ENCODE data around the gene CFAP69. TPM values are rescaled to one million over a fixed set of nuclear protein-coding genes. Genes with fewer than 3 reads are reported as not detected.

The CFAP69 gene
- total and polyA plus RNA-seq, 5 donors from 2014 or later: not detected

- Histone ChIP-seq H3K36me3 (ENCODE audit: control insufficient read depth, insufficient read depth, low read length) (no peaks in the 10 kb centered on the region), H3K27ac (ENCODE audit: insufficient read depth, low read length, poor library complexity, severe bottlenecking) (no peak within 1 kb of the TSS), H3K9me3 (ENCODE audit: control insufficient read depth in 2 of 2, low read length in 2 of 2) (no peaks in the 10 kb centered on the region), H3K4me1 (ENCODE audit: control insufficient read depth, insufficient read depth, low read length, poor library complexity, severe bottlenecking) (no peaks in the 10 kb centered on the region), H3K4me3 (ENCODE audit: low read depth, low read length) (no peak within 1 kb of the TSS), H3K27me3 (ENCODE audit: control insufficient read depth, insufficient read depth, low read length) (peaks cover 18% of the 10 kb centered on the region)
- Mint-ChIP-seq H3K4me1 (no peaks in the 10 kb centered on the region), H3K9me3 (no peaks in the 10 kb centered on the region), H3K36me3 (no peaks in the 10 kb centered on the region), H3K4me3 (peak within 1 kb of the TSS in 1 of 4 donors; percentile 31), H3K27me3 (peaks cover 14% of the 10 kb centered on the region), H3K27ac (no peak within 1 kb of the TSS)
- peak in 1 of 2 donors; percentile 37 for ATAC-seq (ENCODE audit: low read depth in 2 of 2)
- peak in 1 of 3 donors; percentile 8 for DNase-seq
Observed at GRCh38 chr7:90211391-90212148, 33.4 kb upstream of the CFAP69 start, which contains the start of gene STEAP2. Gene STEAP2 (plus strand): TSS chr7:90211740. CDS start chr7:90225083, 13,343 bp downstream.

GRCh38 chr7:90212149-90212495, 32.9 kb upstream of the CFAP69 start:
- Mint-ChIP-seq H3K27me3 (peaks cover 14% of the 10 kb centered on the region), H3K27ac (no peak overlapping the region), H3K4me3 (no peak overlapping the region), H3K4me1 (no peaks in the 10 kb centered on the region), H3K9me3 (no peaks in the 10 kb centered on the region), H3K36me3 (no peaks in the 10 kb centered on the region)
- no peak overlapping the region for H3K4me3 ChIP-seq (ENCODE audit: low read depth, low read length)
- H3K9me3 ChIP-seq (ENCODE audit: control insufficient read depth in 2 of 2, low read length in 2 of 2): no peaks in the 10 kb centered on the region
- no peaks in the 10 kb centered on the region for H3K36me3 ChIP-seq (ENCODE audit: control insufficient read depth, insufficient read depth, low read length)
- DNase-seq: no peak
- H3K27ac ChIP-seq (ENCODE audit: insufficient read depth, low read length, poor library complexity, severe bottlenecking): no peak overlapping the region
- H3K27me3 ChIP-seq (ENCODE audit: control insufficient read depth, insufficient read depth, low read length): peaks cover 18% of the 10 kb centered on the region
- H3K4me1 ChIP-seq (ENCODE audit: control insufficient read depth, insufficient read depth, low read length, poor library complexity, severe bottlenecking): no peaks in the 10 kb centered on the region
- no peak for ATAC-seq (ENCODE audit: low read depth in 2 of 2)

GRCh38 chr7:90213521-90213920, 31.5 kb upstream of the CFAP69 start:
- no peaks in the 10 kb centered on the region for H3K4me1 Mint-ChIP-seq
- DNase-seq (no peak), ATAC-seq (ENCODE audit: low read depth in 2 of 2) (no peak)
- no peaks in the 10 kb centered on the region for H3K4me1 ChIP-seq (ENCODE audit: control insufficient read depth, insufficient read depth, low read length, poor library complexity, severe bottlenecking)
- peaks cover 18% of the 10 kb centered on the region for H3K27me3 ChIP-seq (ENCODE audit: control insufficient read depth, insufficient read depth, low read length)
- H3K4me3 ChIP-seq (ENCODE audit: low read depth, low read length): no peak overlapping the region
- no peak overlapping the region for H3K4me3 Mint-ChIP-seq
- H3K9me3 ChIP-seq (ENCODE audit: control insufficient read depth in 2 of 2, low read length in 2 of 2): no peaks in the 10 kb centered on the region
- no peaks in the 10 kb centered on the region for H3K36me3 Mint-ChIP-seq
- H3K27me3 Mint-ChIP-seq: peaks cover 14% of the 10 kb centered on the region
- H3K27ac Mint-ChIP-seq: no peak overlapping the region
- H3K27ac ChIP-seq (ENCODE audit: insufficient read depth, low read length, poor library complexity, severe bottlenecking): no peak overlapping the region
- H3K36me3 ChIP-seq (ENCODE audit: control insufficient read depth, insufficient read depth, low read length): no peaks in the 10 kb centered on the region
- H3K9me3 Mint-ChIP-seq: no peaks in the 10 kb centered on the region

GRCh38 chr7:90216080-90216674, 28.8 kb upstream of the CFAP69 start:
- Histone ChIP-seq H3K4me3 (ENCODE audit: low read depth, low read length) (no peak overlapping the region), H3K36me3 (ENCODE audit: control insufficient read depth, insufficient read depth, low read length) (no peaks in the 10 kb centered on the region), H3K27me3 (ENCODE audit: control insufficient read depth, insufficient read depth, low read length) (peaks cover 18% of the 10 kb centered on the region), H3K27ac (ENCODE audit: insufficient read depth, low read length, poor library complexity, severe bottlenecking) (no peak overlapping the region), H3K4me1 (ENCODE audit: control insufficient read depth, insufficient read depth, low read length, poor library complexity, severe bottlenecking) (no peaks in the 10 kb centered on the region), H3K9me3 (ENCODE audit: control insufficient read depth in 2 of 2, low read length in 2 of 2) (no peaks in the 10 kb centered on the region)
- ATAC-seq (ENCODE audit: low read depth in 2 of 2) (no peak), DNase-seq (no peak)
- Mint-ChIP-seq H3K9me3 (no peaks in the 10 kb centered on the region), H3K4me1 (no peaks in the 10 kb centered on the region), H3K4me3 (no peak overlapping the region), H3K36me3 (no peaks in the 10 kb centered on the region), H3K27me3 (peaks cover 5% of the 10 kb centered on the region), H3K27ac (no peak overlapping the region)

GRCh38 chr7:90216771-90217170, 28.2 kb upstream of the CFAP69 start:
- H3K4me3 Mint-ChIP-seq: no peak overlapping the region
- H3K27me3 ChIP-seq (ENCODE audit: control insufficient read depth, insufficient read depth, low read length): peaks cover 18% of the 10 kb centered on the region

GRCh38 chr7:90222390-90222789, 22.6 kb upstream of the CFAP69 start:
- no peaks in the 10 kb centered on the region for H3K27me3 ChIP-seq (ENCODE audit: control insufficient read depth, insufficient read depth, low read length)
- no peak for DNase-seq
- no peak for ATAC-seq (ENCODE audit: low read depth in 2 of 2)
- Mint-ChIP-seq H3K4me3 (no peak overlapping the region), H3K27me3 (peaks cover 10% of the 10 kb centered on the region), H3K36me3 (no peaks in the 10 kb centered on the region), H3K27ac (no peak overlapping the region), H3K4me1 (no peaks in the 10 kb centered on the region), H3K9me3 (no peaks in the 10 kb centered on the region)
- H3K4me1 ChIP-seq (ENCODE audit: control insufficient read depth, insufficient read depth, low read length, poor library complexity, severe bottlenecking): no peaks in the 10 kb centered on the region
- H3K36me3 ChIP-seq (ENCODE audit: control insufficient read depth, insufficient read depth, low read length): no peaks in the 10 kb centered on the region
- H3K9me3 ChIP-seq (ENCODE audit: control insufficient read depth in 2 of 2, low read length in 2 of 2): no peaks in the 10 kb centered on the region
- no peak overlapping the region for H3K4me3 ChIP-seq (ENCODE audit: low read depth, low read length)
- no peak overlapping the region for H3K27ac ChIP-seq (ENCODE audit: insufficient read depth, low read length, poor library complexity, severe bottlenecking)

More at GRCh38 chr7:90216771-90217170, 28.2 kb upstream of the CFAP69 start:
- DNase-seq (no peak), ATAC-seq (ENCODE audit: low read depth in 2 of 2) (no peak)
- Mint-ChIP-seq H3K36me3 (no peaks in the 10 kb centered on the region), H3K27ac (no peak overlapping the region), H3K9me3 (no peaks in the 10 kb centered on the region), H3K27me3 (no peaks in the 10 kb centered on the region), H3K4me1 (no peaks in the 10 kb centered on the region)
- Histone ChIP-seq H3K9me3 (ENCODE audit: control insufficient read depth in 2 of 2, low read length in 2 of 2) (no peaks in the 10 kb centered on the region), H3K27ac (ENCODE audit: insufficient read depth, low read length, poor library complexity, severe bottlenecking) (no peak overlapping the region), H3K4me3 (ENCODE audit: low read depth, low read length) (no peak overlapping the region), H3K4me1 (ENCODE audit: control insufficient read depth, insufficient read depth, low read length, poor library complexity, severe bottlenecking) (no peaks in the 10 kb centered on the region), H3K36me3 (ENCODE audit: control insufficient read depth, insufficient read depth, low read length) (no peaks in the 10 kb centered on the region)

GRCh38 chr7:90222811-90223725, 21.9 kb upstream of the CFAP69 start:
- Mint-ChIP-seq H3K27me3 (peaks cover 10% of the 10 kb centered on the region), H3K4me1 (no peaks in the 10 kb centered on the region), H3K9me3 (no peaks in the 10 kb centered on the region)

More at GRCh38 chr7:90222811-90223725, 21.9 kb upstream of the CFAP69 start:
- no peak for DNase-seq
- no peak overlapping the region for H3K4me3 Mint-ChIP-seq
- ATAC-seq (ENCODE audit: low read depth in 2 of 2): no peak
- no peaks in the 10 kb centered on the region for H3K4me1 ChIP-seq (ENCODE audit: control insufficient read depth, insufficient read depth, low read length, poor library complexity, severe bottlenecking)
- no peak overlapping the region for H3K27ac Mint-ChIP-seq
- no peak overlapping the region for H3K27ac ChIP-seq (ENCODE audit: insufficient read depth, low read length, poor library complexity, severe bottlenecking)
- no peak overlapping the region for H3K4me3 ChIP-seq (ENCODE audit: low read depth, low read length)
- no peaks in the 10 kb centered on the region for H3K36me3 ChIP-seq (ENCODE audit: control insufficient read depth, insufficient read depth, low read length)
- H3K27me3 ChIP-seq (ENCODE audit: control insufficient read depth, insufficient read depth, low read length): no peaks in the 10 kb centered on the region
- no peaks in the 10 kb centered on the region for H3K9me3 ChIP-seq (ENCODE audit: control insufficient read depth in 2 of 2, low read length in 2 of 2)
- no peaks in the 10 kb centered on the region for H3K36me3 Mint-ChIP-seq

All from CD4-positive, CD25-positive, alpha-beta regulatory T cell (primary cell).